ENCODE measurements around the gene DRD5. TPM values are rescaled to one million over a fixed set of nuclear protein-coding genes. Genes with fewer than 3 reads are reported as not detected.

DRD5 gene
- total and polyA plus RNA-seq, 10 of the 15 experiments (the other 5 are each of a cell fraction or from before 2014, with no cell fraction given): not detected

- TF ChIP-seq SMC3 (IDR thresholded peaks at IDR 0.05; ENCODE audit: borderline replicate concordance, low read length) (no peak), MEF2B (IDR thresholded peaks at IDR 0.05; ENCODE audit: partially characterized antibody, poor library complexity, severe bottlenecking) (no peak), CBX3 (IDR thresholded peaks at IDR 0.05; ENCODE audit: borderline replicate concordance, low read depth) (no peak), BCL11A (IDR thresholded peaks at IDR 0.05; ENCODE audit: low read depth, low read length) (no peak), FOXM1 (IDR thresholded peaks at IDR 0.05; ENCODE audit: low read depth, low read length) (no peak), MXI1 (IDR thresholded peaks at IDR 0.05; ENCODE audit: low read depth, low read length) (no peak), SIN3A (IDR thresholded peaks at IDR 0.05; ENCODE audit: low read depth, low read length) (no peak)
These were observed 51.2 kb downstream of the DRD5 start (continued) for GRCh38 chr4:9832640-9833039.

GRCh38 chr4:9833421-9833820 lies 52.0 kb downstream of the DRD5 start:
- CTCF ChIA-PET: no interaction called here
- Histone ChIP-seq H3K4me3 (no peak overlapping the region), H2AFZ (ENCODE audit: control insufficient read depth, low read depth, low read length) (no peak overlapping the region), H3K9me3 (replicated peaks; ENCODE audit: control insufficient read depth, insufficient read depth, low read length) (no peaks in the 10 kb centered on the region), H3K27ac (ENCODE audit: control insufficient read depth, insufficient read depth) (no peak overlapping the region), H3K4me1 (ENCODE audit: control insufficient read depth, insufficient read depth, low read length) (no peaks in the 10 kb centered on the region), H4K20me1 (ENCODE audit: control insufficient read depth, insufficient read depth) (no peaks in the 10 kb centered on the region), H3K79me2 (ENCODE audit: control insufficient read depth, insufficient read depth, low read length) (no peaks in the 10 kb centered on the region), H3K36me3 (ENCODE audit: control insufficient read depth in 2 of 2, insufficient read depth in 2 of 2, low read length in 1 of 2) (no peaks in the 10 kb centered on the region), H3K9ac (ENCODE audit: control insufficient read depth, insufficient read depth, low read length) (no peak overlapping the region), H3K27me3 (replicated peaks in 1 of 2; ENCODE audit: control insufficient read depth in 2 of 2, insufficient read depth in 2 of 2, low read length in 1 of 2) (no peaks in the 10 kb centered on the region), H3K4me2 (ENCODE audit: control insufficient read depth, insufficient read depth) (no peak overlapping the region)
- in situ Hi-C loops (cut with MboI) (no loop called here), intact Hi-C loops (cut with micrococcal nuclease; ENCODE audit: unreplicated experiment) (no loop called here)
- RAD21 ChIA-PET (ENCODE audit: unreplicated experiment): no interaction called here
- no TSS peak for BruUV-seq (replicated peaks)
- ATAC-seq (no peak), FAIRE-seq (no peak), DNase-seq (ENCODE audit: low read depth, low spot score) (no peak)
- 49% methylated on average over 5 of the region's 5 CpGs for WGBS (ENCODE audit: insufficient coverage, insufficient replicate concordance, low lambda C conversion rate, missing lambda C conversion rate)
- POLR2A ChIA-PET: no interaction called here
- SMC1A ChIA-PET (ENCODE audit: uncharacterized antibody, unreplicated experiment): interaction anchor here (1.1 to 2.0 kb wide), 2 partner anchors 33 to 69 kb away, joined by 3 to 6 read pairs; no protein-coding TSS in a partner anchor
- TF ChIP-seq YBX1 (IDR thresholded peaks at IDR 0.05): no peak
- TF ChIP-seq SRF (IDR thresholded peaks at IDR 0.05; ENCODE audit: low read depth in 2 of 2, low read length in 2 of 2): no peak
- no peak for TF ChIP-seq PKNOX1 (IDR thresholded peaks at IDR 0.05)
- TF ChIP-seq RAD21 (IDR thresholded peaks at IDR 0.05; ENCODE audit: insufficient read depth, low read depth, low read length): no peak
- no peak for TF ChIP-seq IRF5 (IDR thresholded peaks at IDR 0.05; ENCODE audit: borderline replicate concordance)
- no peak for TF ChIP-seq KLF5 (IDR thresholded peaks at IDR 0.05; ENCODE audit: partially characterized antibody)
- no peak for TF ChIP-seq PRDM15 (CRISPR knock-in tag; IDR thresholded peaks at IDR 0.05)
- TF ChIP-seq TARDBP (IDR thresholded peaks at IDR 0.05; ENCODE audit: borderline replicate concordance): no peak
- no peak for TF ChIP-seq JUND (IDR thresholded peaks at IDR 0.05; ENCODE audit: low read depth, low read length)
- no peak for TF ChIP-seq RB1 (IDR thresholded peaks at IDR 0.05; ENCODE audit: borderline replicate concordance)
- no peak for TF ChIP-seq CREM (IDR thresholded peaks at IDR 0.05; ENCODE audit: low read depth)
- TF ChIP-seq HCFC1 (IDR thresholded peaks at IDR 0.05; ENCODE audit: low read length): no peak
- TF ChIP-seq SMARCA5 (IDR thresholded peaks at IDR 0.05): no peak

Data from GM12878 (cell line).